Mononuclear cell (primary cell): Measurements from ENCODE around the gene ETV6. TPM values are rescaled to one million over a fixed set of nuclear protein-coding genes. Genes with fewer than 3 reads are reported as not detected.

ENCODE experiments used
- H3K27me3 ChIP-seq: 2 replicates; pipeline ENCODE4 v1.6.0; 2011; ENCODE audit warnings: low read length, control low read depth; ENCODE audit not compliant: insufficient read depth
- H3K4me1 ChIP-seq: 2 replicates; pipeline ENCODE4 v1.5.1; 2011; ENCODE audit warnings: mild to moderate bottlenecking, low read length, control low read depth; ENCODE audit not compliant: insufficient read depth
- H3K4me3 ChIP-seq: 2 replicates; pipeline ENCODE4 v1.5.1; 2011; ENCODE audit warnings: mild to moderate bottlenecking, low read length, moderate library complexity
- H3K9me3 ChIP-seq: 2 replicates; pipeline ENCODE4 v1.5.1; 2011; ENCODE audit warnings: low read depth, mild to moderate bottlenecking, control low read depth, low read length
- total RNA-seq: library from RNA; depleted of rRNA; stranded (reverse); fragments of >200 nt; gene quantifications from one replicate; pipeline ENCODE4 v1.2.3, GENCODE V29; 2012

ETV6 gene
- total RNA-seq, 1 donor: 19.7 TPM

- Histone ChIP-seq H3K9me3 (no peaks in the 10 kb centered on the region), H3K4me3 (no peak overlapping the region), H3K27me3 (no peaks in the 10 kb centered on the region), H3K4me1 (peaks cover 43% of the 10 kb centered on the region)
Observed at GRCh38 chr12:11877102-11877826, 227.8 kb downstream of the ETV6 start.

GRCh38 chr12:11877869-11878780 is 228.7 kb downstream of the ETV6 start:
- no peaks in the 10 kb centered on the region for H3K27me3 ChIP-seq
- H3K4me1 ChIP-seq: peaks cover 43% of the 10 kb centered on the region
- H3K4me3 ChIP-seq: no peak overlapping the region
- H3K9me3 ChIP-seq: no peaks in the 10 kb centered on the region

GRCh38 chr12:11879306-11879705 is 229.8 kb downstream of the ETV6 start:
- Histone ChIP-seq H3K27me3 (no peaks in the 10 kb centered on the region), H3K4me3 (no peak overlapping the region), H3K9me3 (no peaks in the 10 kb centered on the region), H3K4me1 (peaks cover 49% of the 10 kb centered on the region)

GRCh38 chr12:11880381-11880780 is 230.9 kb downstream of the ETV6 start:
- no peaks in the 10 kb centered on the region for H3K27me3 ChIP-seq
- H3K4me1 ChIP-seq: peaks cover 57% of the 10 kb centered on the region

GRCh38 chr12:11881835-11882234 is 232.4 kb downstream of the ETV6 start:
- Histone ChIP-seq H3K4me3 (no peak overlapping the region), H3K4me1 (peaks cover 47% of the 10 kb centered on the region), H3K9me3 (no peaks in the 10 kb centered on the region), H3K27me3 (no peaks in the 10 kb centered on the region)

More at GRCh38 chr12:11880381-11880780, 230.9 kb downstream of the ETV6 start:
- Histone ChIP-seq H3K4me3 (no peak overlapping the region), H3K9me3 (no peaks in the 10 kb centered on the region)

GRCh38 chr12:11882301-11883019 is 233.0 kb downstream of the ETV6 start:
- H3K4me1 ChIP-seq: peaks cover 43% of the 10 kb centered on the region
- H3K27me3 ChIP-seq: no peaks in the 10 kb centered on the region
- no peak overlapping the region for H3K4me3 ChIP-seq
- no peaks in the 10 kb centered on the region for H3K9me3 ChIP-seq

GRCh38 chr12:11884116-11884515 is 234.6 kb downstream of the ETV6 start:
- H3K27me3 ChIP-seq: no peaks in the 10 kb centered on the region
- peaks cover 28% of the 10 kb centered on the region for H3K4me1 ChIP-seq
- no peak overlapping the region for H3K4me3 ChIP-seq
- no peaks in the 10 kb centered on the region for H3K9me3 ChIP-seq

GRCh38 chr12:11884706-11885105 is 235.2 kb downstream of the ETV6 start:
- no peaks in the 10 kb centered on the region for H3K27me3 ChIP-seq
- no peak overlapping the region for H3K4me3 ChIP-seq

GRCh38 chr12:11885261-11886038 is 236.0 kb downstream of the ETV6 start:
- Histone ChIP-seq H3K27me3 (no peaks in the 10 kb centered on the region), H3K4me1 (peaks cover 22% of the 10 kb centered on the region), H3K9me3 (no peaks in the 10 kb centered on the region), H3K4me3 (no peak overlapping the region)

More at GRCh38 chr12:11884706-11885105, 235.2 kb downstream of the ETV6 start:
- Histone ChIP-seq H3K9me3 (no peaks in the 10 kb centered on the region), H3K4me1 (peaks cover 28% of the 10 kb centered on the region)

- Histone ChIP-seq H3K27me3 (no peaks in the 10 kb centered on the region), H3K4me1 (peaks cover 29% of the 10 kb centered on the region), H3K4me3 (no peak overlapping the region), H3K9me3 (no peaks in the 10 kb centered on the region)
Observed at GRCh38 chr12:11886339-11886738, 236.9 kb downstream of the ETV6 start.

GRCh38 chr12:11888029-11888428 is 238.6 kb downstream of the ETV6 start:
- no peaks in the 10 kb centered on the region for H3K27me3 ChIP-seq
- H3K4me1 ChIP-seq: peaks cover 37% of the 10 kb centered on the region
- no peak overlapping the region for H3K4me3 ChIP-seq
- H3K9me3 ChIP-seq: no peaks in the 10 kb centered on the region

- Histone ChIP-seq H3K4me1 (peaks cover 33% of the 10 kb centered on the region), H3K4me3 (no peak overlapping the region), H3K27me3 (no peaks in the 10 kb centered on the region)
Observed at GRCh38 chr12:11891346-11891745, 241.9 kb downstream of the ETV6 start.

GRCh38 chr12:11891754-11892386 is 242.4 kb downstream of the ETV6 start:
- H3K9me3 ChIP-seq: no peaks in the 10 kb centered on the region
- H3K27me3 ChIP-seq: no peaks in the 10 kb centered on the region
- no peak overlapping the region for H3K4me3 ChIP-seq
- H3K4me1 ChIP-seq: peaks cover 38% of the 10 kb centered on the region

More at GRCh38 chr12:11891346-11891745, 241.9 kb downstream of the ETV6 start:
- no peaks in the 10 kb centered on the region for H3K9me3 ChIP-seq

- peaks cover 38% of the 10 kb centered on the region for H3K4me1 ChIP-seq
- H3K9me3 ChIP-seq: no peaks in the 10 kb centered on the region
- no peaks in the 10 kb centered on the region for H3K27me3 ChIP-seq
- no peak overlapping the region for H3K4me3 ChIP-seq
Observed at GRCh38 chr12:11893998-11894397, 244.5 kb downstream of the ETV6 start.
